HFF-Myc (cell line): Measurements from ENCODE around the gene SBF2.
A peak's percentile ranks its signal among the peaks of the same experiment; 100 is the strongest.

Experiments used
- DNase-seq: peaks from one replicate; pipeline ENCODE4 v3.0.0-alpha.2; 2011; ENCODE audit warnings: low read depth; ENCODE audit errors: extremely low read depth
- H3K4me3 ChIP-seq: replicated peaks from 2 replicates; pipeline ENCODE4 v1.5.1; 2011; ENCODE audit warnings: low read depth, mild to moderate bottlenecking, control low read depth, low read length
- TF ChIP-seq, protein P1 (sequence below): IDR thresholded peaks from 2 replicates; pipeline ENCODE4 v1.5.1; 2012; ENCODE audit warnings: mild to moderate bottlenecking, low read depth, low read length, control low read depth; ENCODE audit errors: missing control alignments

SBF2 gene

DNA sequence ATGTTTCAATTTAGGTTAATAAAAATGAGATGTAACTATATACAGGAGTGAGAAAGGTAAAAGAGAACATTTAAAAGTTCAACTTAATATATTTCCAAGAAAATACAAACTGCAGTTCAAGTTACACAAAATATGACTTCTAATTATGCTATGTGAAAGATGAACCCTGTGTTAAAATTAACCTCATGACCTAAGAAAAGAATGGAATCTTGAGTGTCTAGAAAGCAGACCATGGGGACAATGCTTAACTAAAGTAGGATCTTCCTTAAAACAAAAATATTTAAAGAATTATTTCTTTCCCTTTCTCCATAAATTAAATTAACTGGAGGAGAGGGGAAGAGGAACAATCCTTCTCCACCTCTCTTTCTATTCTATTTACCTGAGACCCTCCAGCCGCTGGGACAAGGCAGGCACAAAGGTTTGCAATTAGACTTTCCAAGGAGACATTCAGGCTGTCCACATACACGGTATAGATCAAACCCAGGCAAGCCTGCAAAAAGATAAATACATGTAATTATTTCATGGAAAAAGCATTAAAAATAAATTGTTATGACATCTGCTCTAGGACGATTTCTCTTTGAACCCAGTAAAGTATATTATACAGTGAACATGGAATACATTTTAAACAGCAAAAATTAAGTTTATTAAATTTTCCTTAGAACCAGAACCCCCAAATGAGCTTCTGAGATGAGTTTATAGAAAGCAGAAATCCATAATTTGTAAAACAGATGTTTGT lies 264.5 kb downstream of the SBF2 start:
- DNase-seq = no peak
- TF ChIP-seq, protein P1, sequence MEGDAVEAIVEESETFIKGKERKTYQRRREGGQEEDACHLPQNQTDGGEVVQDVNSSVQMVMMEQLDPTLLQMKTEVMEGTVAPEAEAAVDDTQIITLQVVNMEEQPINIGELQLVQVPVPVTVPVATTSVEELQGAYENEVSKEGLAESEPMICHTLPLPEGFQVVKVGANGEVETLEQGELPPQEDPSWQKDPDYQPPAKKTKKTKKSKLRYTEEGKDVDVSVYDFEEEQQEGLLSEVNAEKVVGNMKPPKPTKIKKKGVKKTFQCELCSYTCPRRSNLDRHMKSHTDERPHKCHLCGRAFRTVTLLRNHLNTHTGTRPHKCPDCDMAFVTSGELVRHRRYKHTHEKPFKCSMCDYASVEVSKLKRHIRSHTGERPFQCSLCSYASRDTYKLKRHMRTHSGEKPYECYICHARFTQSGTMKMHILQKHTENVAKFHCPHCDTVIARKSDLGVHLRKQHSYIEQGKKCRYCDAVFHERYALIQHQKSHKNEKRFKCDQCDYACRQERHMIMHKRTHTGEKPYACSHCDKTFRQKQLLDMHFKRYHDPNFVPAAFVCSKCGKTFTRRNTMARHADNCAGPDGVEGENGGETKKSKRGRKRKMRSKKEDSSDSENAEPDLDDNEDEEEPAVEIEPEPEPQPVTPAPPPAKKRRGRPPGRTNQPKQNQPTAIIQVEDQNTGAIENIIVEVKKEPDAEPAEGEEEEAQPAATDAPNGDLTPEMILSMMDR = no peak
- H3K4me3 ChIP-seq = no peak overlapping the region

DNA sequence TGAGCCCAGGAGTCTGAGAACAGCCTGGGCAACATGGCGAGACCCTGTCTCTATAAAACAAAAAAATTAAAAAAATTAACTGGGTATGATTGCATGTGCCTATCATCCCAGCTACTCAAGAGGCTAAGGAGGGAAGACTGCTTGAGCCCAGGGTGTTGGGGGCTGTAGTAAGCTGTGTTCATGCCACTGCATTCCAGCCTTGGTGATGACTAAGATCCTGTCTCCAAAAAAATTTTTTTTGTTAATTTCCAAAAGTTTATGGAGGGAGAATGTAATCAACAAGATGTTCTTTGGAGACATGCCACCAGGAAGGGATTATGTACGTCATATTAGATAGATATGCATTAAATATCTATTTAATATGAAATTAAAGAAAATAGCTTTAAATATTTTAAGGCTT lies 267.5 kb downstream of the SBF2 start:
- TF ChIP-seq, protein P1 = no peak
- H3K4me3 ChIP-seq = no peak overlapping the region
- DNase-seq = peak; percentile 6

DNA sequence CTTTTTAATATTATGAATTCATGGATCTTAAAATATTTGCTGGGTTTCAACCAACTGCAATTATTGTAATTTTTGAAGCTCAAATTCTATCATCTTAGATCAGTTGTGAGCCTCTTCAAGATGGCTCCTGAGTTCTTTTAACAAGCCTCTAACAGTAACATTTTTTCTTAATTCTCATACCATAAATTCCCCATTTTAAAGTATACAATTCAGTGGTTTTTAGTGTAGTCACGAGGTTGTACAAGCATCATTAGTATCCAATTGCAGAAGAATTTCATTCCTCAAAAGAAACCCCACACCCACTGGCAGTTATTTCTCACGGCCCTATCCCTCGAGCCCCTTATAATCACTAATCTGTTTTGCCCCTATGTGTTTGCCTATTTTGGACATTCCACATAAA lies 270.8 kb downstream of the SBF2 start:
- DNase-seq = no peak
- no peak overlapping the region for H3K4me3 ChIP-seq
- TF ChIP-seq, protein P1 = no peak

DNA sequence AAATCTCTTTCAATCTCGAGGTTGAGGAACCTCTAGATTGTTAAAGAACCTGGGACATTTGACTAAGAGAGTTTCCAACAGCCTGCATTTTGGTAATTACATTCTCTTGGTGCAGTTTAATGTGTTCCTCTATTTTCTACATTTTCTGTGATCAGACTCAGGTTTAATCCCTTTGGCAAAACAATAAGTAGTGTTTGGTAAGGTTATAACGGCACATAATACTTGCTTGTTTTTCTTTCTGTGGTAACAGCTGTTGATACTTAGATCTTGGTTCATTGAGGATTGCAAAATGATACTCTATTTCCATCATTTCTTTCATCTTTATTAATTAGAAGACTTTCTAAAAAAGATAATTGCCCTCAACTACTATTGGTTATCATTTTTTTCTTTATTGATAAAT lies 271.3 kb downstream of the SBF2 start:
- DNase-seq = no peak
- H3K4me3 ChIP-seq = no peak overlapping the region
- TF ChIP-seq, protein P1 = no peak

DNA sequence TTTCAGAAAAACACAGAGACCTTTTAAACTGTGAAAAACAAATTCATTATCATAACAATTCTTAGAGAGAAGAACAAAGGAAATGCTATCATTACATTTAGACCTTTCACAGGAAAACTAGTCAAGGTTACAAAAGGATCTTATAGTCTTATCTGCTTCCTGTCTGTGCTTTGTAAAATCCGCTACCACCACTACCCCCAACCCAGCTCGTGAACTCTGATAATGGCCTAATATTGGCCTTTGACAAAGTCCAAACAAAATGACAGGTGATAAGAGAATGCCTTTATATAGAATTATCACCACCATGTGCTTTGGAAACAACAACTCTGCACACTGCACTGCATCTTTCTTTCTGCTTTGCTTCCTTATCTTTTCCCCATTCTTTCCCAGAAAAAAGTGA lies 272.5 kb downstream of the SBF2 start:
- DNase-seq = no peak
- no peak overlapping the region for H3K4me3 ChIP-seq
- TF ChIP-seq, protein P1 = no peak

DNA sequence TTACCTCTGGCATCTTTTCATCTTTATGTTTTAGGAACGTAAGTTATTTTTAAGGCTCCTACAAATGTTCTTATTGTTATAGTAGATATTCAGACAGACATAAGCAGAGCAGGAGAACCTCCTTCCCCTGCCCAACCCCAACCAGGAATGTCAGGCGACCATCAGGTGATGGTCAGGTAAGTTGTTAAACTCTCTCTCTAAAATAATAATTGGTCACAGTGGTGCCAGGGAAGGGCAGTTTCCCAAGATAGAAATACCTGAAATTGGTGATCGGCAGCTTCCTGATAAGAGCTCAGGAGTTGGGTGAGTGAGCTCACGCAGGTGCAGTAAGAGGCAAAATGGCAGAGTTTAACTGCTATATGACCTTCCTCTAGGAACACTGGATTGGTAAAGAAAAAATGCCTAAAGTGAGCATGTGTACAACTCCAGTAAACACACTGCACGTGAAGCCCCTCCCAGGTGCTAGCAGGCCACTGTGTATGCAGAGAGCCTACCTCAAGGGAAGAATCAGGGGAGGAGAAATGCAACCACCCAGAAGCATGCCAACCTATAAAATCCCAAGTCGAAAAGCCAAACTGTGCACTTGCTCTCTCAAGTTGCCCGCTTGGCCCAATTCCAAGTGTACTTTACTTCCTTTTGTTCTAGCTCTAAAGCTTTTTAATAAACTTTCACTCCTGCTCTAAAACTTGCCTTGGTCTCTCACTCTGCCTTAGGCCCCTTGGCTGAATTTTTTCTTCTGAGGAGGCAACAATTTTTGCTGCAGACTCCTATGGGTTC lies 273.9 kb downstream of the SBF2 start:
- TF ChIP-seq, protein P1 = no peak
- H3K4me3 ChIP-seq = no peak overlapping the region
- DNase-seq = no peak
